GM18951 (cell line): Measurements from ENCODE around the gene RDH16.
"Not testable (repeated sequence)": the region's sequence is repeated elsewhere in the genome, so short reads cannot be mapped to it uniquely, and the experiment has no call there.

Source experiments
- POLR2A ChIP-seq: IDR thresholded peaks from 4 replicates; pipeline ENCODE4 v1.6.1; 2011; ENCODE audit warnings: mild to moderate bottlenecking; ENCODE audit not compliant: insufficient read length, insufficient read depth; ENCODE audit errors: extremely low read depth
- in situ Hi-C: fragments of 300-500 bp; cut with MboI; formaldehyde crosslinking; loops from one replicate; pipeline ENCODE4 v1.12.0; 2022; ENCODE audit warnings: low sequenced_read_pairs, mixed read lengths, inconsistent platforms; ENCODE audit not compliant: unreplicated experiment

RDH16 gene

DNA sequence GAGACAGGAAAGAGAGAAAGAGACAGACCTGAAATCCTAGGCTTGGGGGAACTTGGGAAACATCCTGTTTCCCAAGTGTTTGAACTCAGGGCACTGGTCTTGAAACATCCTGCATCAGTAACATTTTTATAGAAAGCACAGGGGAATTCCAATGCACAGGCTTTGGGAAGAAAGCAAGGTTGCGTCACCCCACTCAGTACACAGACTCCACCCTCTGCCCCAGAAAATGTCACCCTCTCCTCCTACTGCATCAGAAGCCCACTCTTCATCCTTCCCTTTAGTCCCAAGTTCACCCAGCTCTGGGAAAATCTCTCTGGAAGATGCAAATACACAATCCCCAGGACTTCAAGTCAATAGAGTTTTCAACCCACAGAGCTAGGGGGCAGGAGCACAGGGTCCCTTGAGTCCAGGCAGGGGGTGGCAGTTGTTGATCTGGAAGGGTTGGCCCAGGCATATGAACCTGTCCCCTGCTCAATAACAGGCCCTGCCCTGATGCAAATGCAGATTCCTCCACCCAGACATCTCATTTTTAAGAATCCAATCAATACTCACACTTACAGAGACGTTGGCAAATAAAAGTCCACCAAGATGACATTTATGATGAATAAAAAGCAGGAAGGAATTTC lies 1.7 kb downstream of the RDH16 start:
- in situ Hi-C loops: no loop called here

DNA sequence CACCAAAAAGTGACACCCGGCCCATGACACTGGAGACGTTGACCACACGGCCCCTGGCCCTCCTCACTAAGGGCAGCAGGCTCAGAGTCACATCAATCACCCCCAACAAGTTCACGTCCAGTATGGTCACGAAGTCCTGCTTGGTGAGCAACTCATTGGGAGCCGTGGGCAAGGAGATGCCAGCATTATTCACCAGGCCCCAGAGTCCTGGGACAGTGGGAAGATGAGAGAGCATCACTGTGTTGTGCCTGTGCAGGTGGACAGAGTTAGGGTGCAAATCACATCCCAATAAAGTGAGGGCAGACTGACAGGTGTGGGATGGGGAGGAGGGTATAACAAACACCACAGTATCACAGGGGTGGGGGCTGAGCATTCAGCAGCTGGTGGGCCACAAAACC lies 2.5 kb downstream of the RDH16 start:
- in situ Hi-C loops: no loop called here
- TF ChIP-seq POLR2A: no peak

More for the DNA sequence above, 1.7 kb downstream of the RDH16 start:
- no peak for TF ChIP-seq POLR2A

DNA sequence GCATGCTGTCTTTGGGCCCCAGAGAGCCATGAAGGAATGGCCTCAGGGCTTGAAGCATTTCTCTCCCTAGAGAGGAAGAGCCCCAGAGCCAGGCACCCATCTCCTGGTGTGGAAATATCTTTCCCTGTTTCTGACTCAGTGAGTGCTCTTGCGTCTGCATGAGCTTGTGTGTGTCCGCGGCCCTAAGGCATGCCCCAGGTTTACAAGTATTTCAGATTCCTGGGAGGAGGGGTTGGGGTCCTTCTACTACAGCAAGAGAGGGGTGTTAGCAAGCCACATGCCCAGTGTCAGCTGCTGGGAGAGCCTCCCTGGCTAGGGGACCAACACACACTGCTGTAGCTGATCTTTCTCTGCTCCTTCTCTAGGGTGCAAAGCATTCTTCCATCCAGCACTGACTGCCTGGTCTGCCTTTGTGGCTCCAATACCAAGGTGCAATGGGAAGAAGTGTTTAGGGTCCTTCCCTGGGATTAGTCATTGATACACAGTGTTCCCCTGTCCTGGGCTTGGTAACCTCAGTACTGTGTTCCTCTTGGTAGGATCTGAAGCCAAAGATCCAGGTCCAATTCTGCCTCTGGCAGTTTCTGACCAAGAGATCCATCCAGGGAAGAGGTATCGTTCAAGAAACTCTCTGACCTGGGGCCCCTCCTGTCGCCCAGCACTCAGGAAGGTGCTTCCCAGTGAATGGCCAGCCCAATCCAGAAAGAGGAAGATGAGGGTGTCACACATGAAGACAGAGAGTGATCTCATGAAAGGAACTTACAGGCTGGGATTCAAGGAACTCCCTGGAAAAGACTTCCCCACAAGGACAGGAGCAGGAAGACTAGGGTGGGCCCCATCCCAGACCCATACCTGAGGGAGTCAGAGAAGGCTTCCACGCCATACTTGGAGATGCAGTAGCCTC lies 3.1 kb downstream of the RDH16 start:
- TF ChIP-seq POLR2A: no peak
- in situ Hi-C loops: no loop called here

DNA sequence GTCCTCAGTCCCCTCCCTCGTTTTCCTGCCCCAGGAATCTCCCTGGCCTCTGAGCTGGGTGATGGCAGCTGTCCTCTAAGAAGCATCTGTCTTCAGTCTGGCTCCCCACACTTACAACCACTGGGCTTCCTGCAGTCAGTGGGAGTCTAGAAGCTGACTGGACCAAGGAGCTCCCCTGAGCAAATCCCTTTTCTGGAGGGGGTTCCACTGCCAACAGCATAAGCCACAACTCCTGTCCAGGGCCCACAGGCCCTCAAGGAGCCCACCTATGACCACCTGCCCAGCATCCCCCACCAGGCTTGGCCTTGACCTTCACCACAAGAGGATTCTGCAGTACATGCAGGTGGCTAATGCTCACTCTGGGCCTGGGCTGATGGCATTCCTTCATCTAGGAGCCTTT lies 4.1 kb downstream of the RDH16 start:
- in situ Hi-C loops: no loop called here
- TF ChIP-seq POLR2A: no peak

DNA sequence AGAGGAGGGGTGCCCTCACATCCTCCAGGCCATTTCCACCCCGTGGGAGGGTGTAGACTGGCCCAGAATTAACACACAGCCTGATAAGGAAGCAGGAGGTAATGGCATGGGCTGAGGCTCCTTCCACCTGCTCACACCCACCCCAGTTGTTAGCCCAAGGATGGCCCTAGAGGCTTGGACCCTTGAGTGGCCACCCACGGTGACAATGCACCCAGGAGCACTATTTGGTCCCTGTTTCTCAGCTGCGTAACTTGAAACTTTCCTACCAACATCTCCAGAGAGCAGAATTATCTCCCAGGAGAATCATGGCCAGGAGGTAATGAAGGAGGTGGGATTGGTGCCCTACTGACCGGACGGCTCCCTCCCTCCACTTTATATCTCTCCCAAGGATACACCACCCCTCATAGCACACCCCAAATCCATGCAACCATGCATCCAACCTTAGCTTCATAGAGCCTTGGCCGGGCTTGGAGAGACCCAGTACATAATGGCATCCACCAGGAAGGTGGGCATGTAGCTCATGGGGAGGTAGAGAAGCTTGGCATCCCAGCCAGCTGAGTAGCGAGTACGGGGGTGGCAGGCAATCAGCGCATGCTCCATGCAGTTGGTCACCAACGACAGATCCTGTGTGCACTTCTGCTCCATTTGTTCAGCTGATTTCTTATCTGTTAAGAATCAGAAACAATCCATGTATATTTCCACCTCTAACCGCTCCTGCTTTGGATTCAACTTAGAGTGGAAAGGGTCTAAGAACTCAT lies 5.6 kb downstream of the RDH16 start:
- in situ Hi-C loops: no loop called here
- TF ChIP-seq POLR2A: no peak

DNA sequence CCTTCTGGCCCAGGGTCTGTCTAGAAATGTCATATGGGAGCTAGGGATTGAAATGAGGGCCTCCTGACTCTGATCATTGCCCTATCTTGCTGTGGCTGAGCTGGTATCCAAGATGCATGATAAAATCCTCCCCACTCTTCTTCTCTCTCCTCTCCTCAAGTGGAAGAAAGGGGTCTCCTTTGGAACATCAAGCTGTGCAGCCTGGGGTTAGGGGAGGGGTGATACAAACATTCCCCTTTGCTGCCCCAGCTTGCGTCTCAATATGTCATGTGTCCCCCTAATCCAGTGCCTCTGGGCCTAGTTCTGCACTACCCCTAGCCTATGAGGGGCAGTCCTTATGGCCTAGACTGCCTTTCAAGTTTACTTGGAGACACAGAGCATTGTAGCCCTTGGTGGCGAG lies 8.5 kb downstream of the RDH16 start:
- in situ Hi-C loops: no loop called here
- no peak for TF ChIP-seq POLR2A

DNA sequence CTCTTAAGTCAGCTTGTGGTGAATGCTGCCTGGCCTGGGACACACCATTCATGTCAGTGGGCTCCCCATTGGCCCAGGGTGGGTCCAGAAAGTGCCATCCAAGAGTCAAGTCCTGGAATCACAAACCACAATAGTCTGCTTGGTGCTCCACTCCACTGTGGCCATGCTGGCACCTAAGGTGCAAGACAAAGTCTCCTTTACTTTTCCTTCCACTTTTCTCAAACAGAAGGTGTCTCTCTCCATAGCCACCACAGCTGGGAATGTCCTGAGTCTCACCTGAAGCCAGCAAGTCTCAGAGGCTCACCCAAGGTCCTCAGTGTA lies 9.0 kb downstream of the RDH16 start:
- in situ Hi-C loops: no loop called here
- no peak for TF ChIP-seq POLR2A

DNA sequence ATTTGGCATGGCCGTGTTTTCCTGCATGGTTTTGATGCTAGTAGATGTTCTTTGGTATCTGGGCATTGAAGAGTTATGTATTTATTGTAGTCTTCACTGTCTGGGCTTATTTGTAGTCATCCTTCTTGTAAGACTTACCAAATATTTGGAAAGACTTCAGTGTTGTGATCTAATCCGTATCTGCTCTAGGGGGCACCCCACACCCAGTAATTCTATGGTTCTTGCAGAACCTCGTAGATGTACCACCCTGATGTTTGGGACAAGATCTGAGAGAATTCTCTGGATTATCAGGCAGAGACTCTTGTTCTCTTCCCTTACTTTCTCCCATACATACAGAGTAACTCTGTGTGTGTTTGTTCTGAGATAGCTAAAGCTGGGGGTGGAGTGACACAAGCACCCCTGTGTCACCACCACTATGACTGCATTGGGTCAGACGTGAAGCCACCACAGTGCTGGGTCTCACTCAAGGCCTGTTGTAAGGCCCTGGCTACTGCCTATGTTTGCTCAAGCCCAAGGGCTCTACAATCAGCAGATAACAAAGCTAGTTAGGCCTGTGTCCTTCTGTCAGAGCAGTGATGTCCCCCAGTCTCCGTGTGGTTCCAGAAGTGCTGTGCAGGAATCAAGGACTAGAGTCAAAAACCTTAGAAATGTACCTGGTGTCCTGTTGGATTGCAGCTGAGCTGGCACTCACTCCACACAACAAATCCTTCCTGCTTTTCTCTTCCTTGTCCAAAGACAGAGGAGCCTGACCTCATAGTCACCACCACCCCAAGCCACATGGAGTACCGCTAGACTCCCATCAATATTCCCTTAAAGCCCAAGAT lies 9.6 kb downstream of the RDH16 start:
- no peak for TF ChIP-seq POLR2A
- in situ Hi-C loops: no loop called here

DNA sequence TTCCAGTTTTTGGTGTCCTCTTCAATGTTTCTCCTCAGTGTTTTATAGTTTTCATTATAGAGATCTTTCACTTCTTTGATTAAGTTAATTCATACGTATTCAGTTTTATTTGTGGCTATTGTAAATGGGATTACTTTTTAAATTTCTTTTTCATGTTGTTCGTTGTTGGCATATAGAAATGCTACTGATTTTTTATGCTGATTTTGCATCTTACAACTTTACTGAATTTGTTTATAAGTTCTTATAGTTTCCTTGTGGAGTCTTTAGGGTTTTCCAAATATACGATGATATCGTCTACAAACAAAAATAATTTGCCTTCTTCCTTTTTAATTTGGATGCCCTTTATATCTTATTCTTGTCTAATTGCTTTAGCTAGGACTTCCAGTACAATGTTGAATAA lies 13.5 kb downstream of the RDH16 start:
- in situ Hi-C loops: no loop called here
- TF ChIP-seq POLR2A: no peak

DNA sequence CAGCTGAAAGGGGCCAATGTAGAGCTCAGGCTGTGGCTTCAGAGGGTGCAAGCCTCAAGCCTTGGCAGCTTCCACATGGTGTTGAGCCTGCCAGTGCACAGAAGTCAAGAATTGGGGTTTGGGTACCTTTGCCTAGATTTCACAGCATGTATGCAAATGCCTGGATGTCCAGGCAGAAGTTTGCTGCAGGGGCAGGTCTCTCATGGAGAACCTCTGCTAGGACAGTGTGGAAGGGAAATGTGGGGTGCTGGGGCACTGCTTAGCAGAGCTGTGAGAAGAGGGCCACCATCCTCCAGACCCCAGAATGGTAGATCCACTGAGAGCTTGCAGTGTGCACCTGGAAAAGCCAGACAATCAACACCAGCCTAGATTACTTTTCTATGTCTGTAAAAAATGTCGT lies 14.0 kb downstream of the RDH16 start:
- in situ Hi-C loops: not testable (repeated sequence)

DNA sequence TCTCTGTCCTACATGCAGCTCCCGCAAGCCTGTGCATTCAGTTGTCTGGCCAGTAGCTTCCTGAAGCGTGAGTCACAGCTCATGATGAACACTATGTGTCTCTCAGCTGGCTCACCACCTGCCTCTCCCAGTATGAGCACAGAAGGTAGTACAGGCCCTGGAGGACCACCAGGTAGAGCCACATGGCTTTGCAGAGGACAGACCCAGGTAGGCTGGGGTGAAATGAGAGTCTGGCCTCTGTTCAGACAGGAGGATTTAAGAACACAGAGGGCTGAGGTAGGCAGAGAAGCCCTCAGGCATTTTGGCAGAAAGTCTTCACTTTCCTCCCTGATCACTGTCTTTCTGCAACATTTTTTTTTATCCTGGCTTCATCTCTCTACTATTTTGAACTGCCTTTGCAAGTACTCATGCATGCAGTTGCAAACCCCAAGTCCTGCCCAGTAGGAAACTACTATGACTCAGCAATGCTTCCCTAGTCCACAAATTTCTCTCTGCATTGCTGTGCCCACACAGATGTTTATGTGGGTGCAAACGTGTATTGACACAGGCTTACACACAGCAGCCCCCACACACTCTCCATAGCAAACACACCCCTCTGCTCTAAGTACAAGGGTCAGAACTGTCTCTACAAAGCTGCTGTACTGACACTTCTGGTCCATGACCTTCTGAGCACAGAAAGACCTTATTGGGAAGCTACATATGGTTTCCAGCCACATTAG lies 15.9 kb downstream of the RDH16 start:
- TF ChIP-seq POLR2A: no peak
- in situ Hi-C loops: no loop called here

DNA sequence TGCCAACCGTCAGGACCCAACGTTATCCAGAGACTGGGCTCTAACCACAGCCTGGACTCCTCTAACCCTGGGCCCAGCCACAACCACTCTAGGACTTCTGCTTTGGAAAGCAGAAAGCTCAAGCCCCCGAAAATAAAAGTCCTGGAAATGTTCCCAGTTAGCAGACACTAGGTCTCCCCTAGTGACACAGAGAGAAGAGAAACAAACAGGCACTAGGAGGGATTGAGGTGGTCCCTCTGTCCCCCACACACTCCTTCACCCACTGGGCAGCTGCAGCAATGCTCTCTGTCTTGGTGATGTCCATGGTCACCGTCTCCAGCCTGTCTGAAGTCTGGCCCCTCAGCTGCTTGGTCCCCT lies 16.5 kb downstream of the RDH16 start:
- in situ Hi-C loops: not testable (repeated sequence)

DNA sequence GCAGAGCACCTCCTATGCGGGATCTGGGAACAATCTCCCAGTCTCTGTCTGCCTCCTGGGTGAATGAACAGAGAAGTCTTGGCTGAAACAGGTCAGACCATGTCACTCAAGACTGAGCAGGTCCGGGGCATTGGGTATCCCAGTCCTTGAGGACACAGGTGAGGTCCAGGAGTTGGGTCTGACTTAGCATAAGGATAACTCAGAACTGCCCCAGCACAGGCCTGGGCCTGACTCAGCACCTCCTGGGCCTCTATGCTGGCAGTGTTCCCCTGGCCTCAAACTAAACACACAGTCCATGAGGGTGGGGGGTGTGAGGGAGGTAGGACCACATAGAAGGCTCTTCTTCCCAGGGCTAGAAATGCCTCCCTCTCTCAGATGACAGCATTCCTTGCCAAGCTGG lies 21.7 kb downstream of the RDH16 start:
- no peak for TF ChIP-seq POLR2A
- in situ Hi-C loops: no loop called here
